WTC11 (cell line): ENCODE results near the gene ILK. TPM values are rescaled to one million over a fixed set of nuclear protein-coding genes. Genes with fewer than 3 reads are reported as not detected.

Experiments used
- ATAC-seq: fragments of 200-7000 bp; cut with Tn5 transposase; 2 replicates; pipeline ENCODE4 v1.10.0; 2021; ENCODE audit warnings: mild to moderate bottlenecking, moderate library complexity
- CTCF ChIA-PET: fragments of 300-600 bp; sonication (Branson Sonifier 250); formaldehyde crosslinking; loops from one replicate; lab custom pipeline; 2021; ENCODE audit warnings: antibody characterized with exemption; lab: Charles Lee
- POLR2A ChIA-PET: fragments of 350-600 bp; sonication (Branson Sonifier 250); formaldehyde crosslinking; loops from one replicate; lab custom pipeline; 2021; ENCODE audit warnings: antibody characterized with exemption; lab: Charles Lee
- DNase-seq: peaks from one replicate; pipeline ENCODE4 v3.0.0; 2021; ENCODE audit warnings: low spot score
- H3K27ac Mint-ChIP-seq: 2 replicates; pipeline ENCODE4 v1.8.0; 2021; ENCODE audit warnings: mixed read lengths
- H3K27me3 Mint-ChIP-seq: 2 replicates; pipeline ENCODE4 v1.8.0; 2021; ENCODE audit warnings: low read depth, mild to moderate bottlenecking, moderate library complexity, mixed read lengths
- H3K36me3 Mint-ChIP-seq: 2 replicates; pipeline ENCODE4 v1.8.0; 2021; ENCODE audit warnings: mixed read lengths
- H3K4me1 Mint-ChIP-seq: 2 replicates; pipeline ENCODE4 v1.8.0; 2022; ENCODE audit warnings: mixed read lengths
- H3K4me3 Mint-ChIP-seq: 2 replicates; pipeline ENCODE4 v1.8.0; 2021; ENCODE audit warnings: mild to moderate bottlenecking, moderate library complexity, mixed read lengths
- H3K9me3 Mint-ChIP-seq: 2 replicates; pipeline ENCODE4 v1.8.0; 2021; ENCODE audit warnings: mixed read lengths
- ATF1 ChIP-seq: sonication (generic); formaldehyde crosslinking; IDR thresholded peaks from 2 replicates; pipeline ENCODE4 v1.8.1; 2023; ENCODE audit warnings: mild to moderate bottlenecking, moderate library complexity, missing genetic modification reagents
- E2F4 ChIP-seq: sonication (generic); formaldehyde crosslinking; IDR thresholded peaks from 2 replicates; pipeline ENCODE4 v1.8.1; 2022; ENCODE audit warnings: low read depth, mild to moderate bottlenecking, moderate library complexity, missing genetic modification reagents, borderline replicate concordance
- FOXJ3 ChIP-seq: sonication (generic); formaldehyde crosslinking; IDR thresholded peaks from 2 replicates; pipeline ENCODE4 v1.9.0; 2021; ENCODE audit warnings: missing genetic modification reagents, mild to moderate bottlenecking, borderline replicate concordance
- HMGA2 ChIP-seq: fragments of 250-450 bp; sonication (Bioruptor Pico); IDR thresholded peaks from 2 replicates; pipeline ENCODE4 v1.4.0; 2021; ENCODE audit warnings: mild to moderate bottlenecking, moderate library complexity
- HMGXB4 ChIP-seq: sonication (generic); formaldehyde crosslinking; IDR thresholded peaks from 2 replicates; pipeline ENCODE4 v1.8.1; 2023; ENCODE audit warnings: mild to moderate bottlenecking, moderate library complexity, missing genetic modification reagents
- MAX ChIP-seq: sonication (generic); formaldehyde crosslinking; IDR thresholded peaks from 2 replicates; pipeline ENCODE4 v1.8.0; 2022; ENCODE audit warnings: mild to moderate bottlenecking, missing genetic modification reagents
- NR3C1 ChIP-seq: sonication (generic); formaldehyde crosslinking; conservative IDR thresholded peaks from 2 replicates; pipeline ENCODE4 v1.8.1; 2023; ENCODE audit warnings: low read depth, mild to moderate bottlenecking, missing genetic modification reagents
- PREB ChIP-seq: sonication (generic); formaldehyde crosslinking; IDR thresholded peaks from 2 replicates; pipeline ENCODE4 v1.8.1; 2022; ENCODE audit warnings: mild to moderate bottlenecking, missing genetic modification reagents, moderate library complexity, borderline replicate concordance
- PRRX2 ChIP-seq: fragments of 250-450 bp; sonication (Bioruptor Pico); IDR thresholded peaks from 2 replicates; pipeline ENCODE4 v1.8.0; 2021; ENCODE audit warnings: mild to moderate bottlenecking
- RELA ChIP-seq: sonication (generic); formaldehyde crosslinking; IDR thresholded peaks from 2 replicates; pipeline ENCODE4 v1.8.1; 2022; ENCODE audit warnings: missing genetic modification reagents, mild to moderate bottlenecking, borderline replicate concordance
- SMAD3 ChIP-seq: sonication (generic); formaldehyde crosslinking; IDR thresholded peaks from 2 replicates; pipeline ENCODE4 v1.8.0; 2022; ENCODE audit warnings: missing genetic modification reagents, mild to moderate bottlenecking, borderline replicate concordance
- TEAD1 ChIP-seq: sonication (generic); formaldehyde crosslinking; IDR thresholded peaks from 2 replicates; pipeline ENCODE4 v1.8.0; 2022; ENCODE audit warnings: mild to moderate bottlenecking, missing genetic modification reagents
- TP53 ChIP-seq: sonication (generic); formaldehyde crosslinking; IDR thresholded peaks from 2 replicates; pipeline ENCODE4 v1.8.1; 2023; ENCODE audit warnings: mild to moderate bottlenecking, missing genetic modification reagents
- ZNF121 ChIP-seq: sonication (generic); formaldehyde crosslinking; IDR thresholded peaks from 2 replicates; pipeline ENCODE4 v1.8.0; 2023; ENCODE audit warnings: missing genetic modification reagents
- ZNF138 ChIP-seq: sonication (generic); formaldehyde crosslinking; conservative IDR thresholded peaks from 2 replicates; pipeline ENCODE4 v1.8.1; 2022; ENCODE audit warnings: mild to moderate bottlenecking, moderate library complexity, missing genetic modification reagents
- ZNF263 ChIP-seq: sonication (generic); formaldehyde crosslinking; IDR thresholded peaks from 2 replicates; pipeline ENCODE4 v1.8.1; 2022; ENCODE audit warnings: low read depth, mild to moderate bottlenecking, moderate library complexity, missing genetic modification reagents
- ZNF317 ChIP-seq: sonication (generic); formaldehyde crosslinking; IDR thresholded peaks from 2 replicates; pipeline ENCODE4 v1.8.1; 2023; ENCODE audit warnings: low read depth, mild to moderate bottlenecking, moderate library complexity, missing genetic modification reagents, borderline replicate concordance
- ZNF512 ChIP-seq: sonication (generic); formaldehyde crosslinking; IDR thresholded peaks from 2 replicates; pipeline ENCODE4 v1.8.1; 2022; ENCODE audit warnings: missing genetic modification reagents, borderline replicate concordance
- total RNA-seq: library from RNA; stranded (reverse); gene quantifications from 3 replicates; pipeline ENCODE4 v1.2.3, GENCODE V29; 2021
- TF ChIP-seq, protein P1 (sequence below): fragments of 200-600 bp; IDR thresholded peaks from 2 replicates; pipeline ENCODE4 v1.8.0; 2022; ENCODE audit warnings: antibody characterized with exemption
- TF ChIP-seq, protein P2 (sequence below): sonication (generic); formaldehyde crosslinking; IDR thresholded peaks from 2 replicates; pipeline ENCODE4 v1.8.0; 2023; ENCODE audit warnings: mild to moderate bottlenecking, missing genetic modification reagents
- TF ChIP-seq, protein P3 (sequence below): sonication (generic); formaldehyde crosslinking; IDR thresholded peaks from 2 replicates; pipeline ENCODE4 v1.8.0; 2022; ENCODE audit warnings: mild to moderate bottlenecking, missing genetic modification reagents

Gene ILK
- total RNA-seq, 1 experiment from 2014 or later, result 97.7 TPM

DNA sequence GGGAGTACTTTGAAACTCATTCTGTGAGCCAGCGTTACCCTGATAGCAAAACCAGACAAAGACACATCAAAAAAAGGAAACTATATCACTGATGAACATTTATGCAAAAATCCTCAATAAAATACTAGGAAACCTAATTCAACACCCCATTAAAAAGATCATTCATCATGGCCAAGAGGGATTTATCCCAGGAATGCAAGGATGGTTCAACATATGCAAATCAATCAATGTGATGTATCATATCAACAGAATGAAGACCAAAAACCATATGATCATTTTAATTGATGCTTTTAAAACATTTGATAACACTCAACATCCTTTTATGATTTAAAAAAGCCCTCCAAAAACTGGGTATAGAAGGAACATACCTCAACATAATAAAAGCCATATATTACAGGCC lies 20.0 kb upstream of the ILK start (continued):
- TF ChIP-seq MAX, result no peak
- no peak for TF ChIP-seq HMGA2 (CRISPR knock-in tag)
- no peak for TF ChIP-seq PRRX2 (CRISPR knock-in tag)

DNA sequence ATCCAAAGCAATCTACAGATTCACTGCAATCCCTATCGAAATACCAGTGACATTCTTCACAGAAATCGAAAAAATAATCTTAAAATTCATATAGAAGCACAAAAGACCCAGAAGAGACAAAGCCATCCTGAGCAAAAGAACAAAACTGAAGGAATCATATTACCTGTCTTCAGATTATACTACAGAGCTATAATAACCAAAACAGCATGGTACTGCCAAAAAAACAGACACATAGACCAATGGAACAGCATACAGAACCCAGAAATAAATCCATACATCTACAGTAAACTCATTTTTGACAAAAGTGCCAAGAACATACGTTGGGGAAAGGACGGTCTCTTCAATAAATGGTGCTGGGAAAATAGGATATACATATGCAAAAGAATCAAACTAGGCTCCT lies 19.0 kb upstream of the ILK start:
- Mint-ChIP-seq H3K4me1 (no peaks in the 10 kb centered on the region), H3K4me3 (no peak overlapping the region), H3K27ac (no peak overlapping the region), H3K36me3 (peaks cover 3% of the 10 kb centered on the region), H3K9me3 (peaks cover 34% of the 10 kb centered on the region), H3K27me3 (no peaks in the 10 kb centered on the region)
- POLR2A ChIA-PET, result no interaction called here
- TF ChIP-seq PREB (no peak), MAX (no peak), ATF1 (CRISPR knock-in tag) (no peak), ZNF317 (CRISPR knock-in tag) (no peak), NR3C1 (CRISPR knock-in tag) (no peak), TEAD1 (CRISPR knock-in tag) (no peak), TP53 (CRISPR knock-in tag) (no peak), SMAD3 (CRISPR knock-in tag) (no peak), PRRX2 (CRISPR knock-in tag) (no peak), RELA (no peak), HMGXB4 (CRISPR knock-in tag) (no peak), ZNF263 (CRISPR knock-in tag) (no peak), ZNF121 (CRISPR knock-in tag) (no peak), E2F4 (CRISPR knock-in tag) (no peak), ZNF512 (CRISPR knock-in tag) (no peak), ZNF138 (CRISPR knock-in tag) (no peak), FOXJ3 (CRISPR knock-in tag) (no peak)
- TF ChIP-seq, protein P1, sequence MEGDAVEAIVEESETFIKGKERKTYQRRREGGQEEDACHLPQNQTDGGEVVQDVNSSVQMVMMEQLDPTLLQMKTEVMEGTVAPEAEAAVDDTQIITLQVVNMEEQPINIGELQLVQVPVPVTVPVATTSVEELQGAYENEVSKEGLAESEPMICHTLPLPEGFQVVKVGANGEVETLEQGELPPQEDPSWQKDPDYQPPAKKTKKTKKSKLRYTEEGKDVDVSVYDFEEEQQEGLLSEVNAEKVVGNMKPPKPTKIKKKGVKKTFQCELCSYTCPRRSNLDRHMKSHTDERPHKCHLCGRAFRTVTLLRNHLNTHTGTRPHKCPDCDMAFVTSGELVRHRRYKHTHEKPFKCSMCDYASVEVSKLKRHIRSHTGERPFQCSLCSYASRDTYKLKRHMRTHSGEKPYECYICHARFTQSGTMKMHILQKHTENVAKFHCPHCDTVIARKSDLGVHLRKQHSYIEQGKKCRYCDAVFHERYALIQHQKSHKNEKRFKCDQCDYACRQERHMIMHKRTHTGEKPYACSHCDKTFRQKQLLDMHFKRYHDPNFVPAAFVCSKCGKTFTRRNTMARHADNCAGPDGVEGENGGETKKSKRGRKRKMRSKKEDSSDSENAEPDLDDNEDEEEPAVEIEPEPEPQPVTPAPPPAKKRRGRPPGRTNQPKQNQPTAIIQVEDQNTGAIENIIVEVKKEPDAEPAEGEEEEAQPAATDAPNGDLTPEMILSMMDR, result no peak
- TF ChIP-seq, protein P2, sequence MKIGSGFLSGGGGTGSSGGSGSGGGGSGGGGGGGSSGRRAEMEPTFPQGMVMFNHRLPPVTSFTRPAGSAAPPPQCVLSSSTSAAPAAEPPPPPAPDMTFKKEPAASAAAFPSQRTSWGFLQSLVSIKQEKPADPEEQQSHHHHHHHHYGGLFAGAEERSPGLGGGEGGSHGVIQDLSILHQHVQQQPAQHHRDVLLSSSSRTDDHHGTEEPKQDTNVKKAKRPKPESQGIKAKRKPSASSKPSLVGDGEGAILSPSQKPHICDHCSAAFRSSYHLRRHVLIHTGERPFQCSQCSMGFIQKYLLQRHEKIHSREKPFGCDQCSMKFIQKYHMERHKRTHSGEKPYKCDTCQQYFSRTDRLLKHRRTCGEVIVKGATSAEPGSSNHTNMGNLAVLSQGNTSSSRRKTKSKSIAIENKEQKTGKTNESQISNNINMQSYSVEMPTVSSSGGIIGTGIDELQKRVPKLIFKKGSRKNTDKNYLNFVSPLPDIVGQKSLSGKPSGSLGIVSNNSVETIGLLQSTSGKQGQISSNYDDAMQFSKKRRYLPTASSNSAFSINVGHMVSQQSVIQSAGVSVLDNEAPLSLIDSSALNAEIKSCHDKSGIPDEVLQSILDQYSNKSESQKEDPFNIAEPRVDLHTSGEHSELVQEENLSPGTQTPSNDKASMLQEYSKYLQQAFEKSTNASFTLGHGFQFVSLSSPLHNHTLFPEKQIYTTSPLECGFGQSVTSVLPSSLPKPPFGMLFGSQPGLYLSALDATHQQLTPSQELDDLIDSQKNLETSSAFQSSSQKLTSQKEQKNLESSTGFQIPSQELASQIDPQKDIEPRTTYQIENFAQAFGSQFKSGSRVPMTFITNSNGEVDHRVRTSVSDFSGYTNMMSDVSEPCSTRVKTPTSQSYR (CRISPR knock-in tag), result no peak
- TF ChIP-seq, protein P3, sequence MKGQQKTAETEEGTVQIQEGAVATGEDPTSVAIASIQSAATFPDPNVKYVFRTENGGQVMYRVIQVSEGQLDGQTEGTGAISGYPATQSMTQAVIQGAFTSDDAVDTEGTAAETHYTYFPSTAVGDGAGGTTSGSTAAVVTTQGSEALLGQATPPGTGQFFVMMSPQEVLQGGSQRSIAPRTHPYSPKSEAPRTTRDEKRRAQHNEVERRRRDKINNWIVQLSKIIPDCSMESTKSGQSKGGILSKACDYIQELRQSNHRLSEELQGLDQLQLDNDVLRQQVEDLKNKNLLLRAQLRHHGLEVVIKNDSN (CRISPR knock-in tag), result no peak
- CTCF ChIA-PET, result no interaction called here
- ATAC-seq, result no peak
- no peak for DNase-seq
